Tibial artery (tissue), 4 donors: ENCODE measurements around the gene BMP15.
A peak's percentile ranks its signal among the peaks of the same experiment; 100 is the strongest.

Experiments
- DNase-seq, 2 donors: peaks; one replicate each; pipeline ENCODE4 v3.0.0-alpha.2; 2019
- H3K27ac ChIP-seq, 2 donors: fragments of 200-600 bp; sonication (generic) in 1 of 2; 1 replicate in 1 of 2; 2 replicates in 1 of 2; pipeline ENCODE4 v1.5.1; 2018 to 2019; ENCODE audit warnings: mild to moderate bottlenecking in 1 of 2
- H3K27me3 ChIP-seq, 2 donors: fragments of 200-600 bp; sonication (generic) in 1 of 2; one replicate each; pipeline versions ENCODE4 v1.5.1 to v1.6.0; 2016 to 2019
- H3K36me3 ChIP-seq, 3 donors: fragments of 200-600 bp; sonication (generic) in 2 of 3; one replicate each; pipeline ENCODE4 v1.5.1; 2016 to 2019; ENCODE audit warnings: mild to moderate bottlenecking in 2 of 3
- H3K4me1 ChIP-seq, 4 donors: fragments of 200-600 bp; sonication (generic) in 2 of 4; 1 replicate in 3 of 4; 2 replicates in 1 of 4; pipeline ENCODE4 v1.5.1; 2016 to 2019
- H3K4me3 ChIP-seq, 2 donors: fragments of 200-600 bp; sonication (generic) in 1 of 2; 1 replicate in 1 of 2; 2 replicates in 1 of 2; pipeline ENCODE4 v1.5.1; 2018 to 2019; ENCODE audit warnings: mild to moderate bottlenecking in 2 of 2
- H3K9me3 ChIP-seq, 3 donors: fragments of 200-600 bp; sonication (generic) in 1 of 3; one replicate each; pipeline ENCODE4 v1.5.1; 2016 to 2019
- CTCF ChIP-seq, 2 experiments: fragments of 200-600 bp in 1 of 2; fragments of 450-650 bp in 1 of 2; IDR thresholded peaks; one replicate each; pipeline ENCODE4 v1.5.1; 2017 to 2019; ENCODE audit warnings: antibody characterized with exemption in 2 of 2, mild to moderate bottlenecking in 1 of 2, moderate library complexity in 1 of 2
- intact Hi-C: fragments of 100-400 bp; cut with DNase I; formaldehyde crosslinking; loops from one replicate; pipeline ENCODE4 v1.15.0; 2023; ENCODE audit warnings: low total_unique reads

Gene BMP15

GRCh38 chrX:50905334-50905733 is 5.2 kb upstream of the BMP15 start:
- Histone ChIP-seq H3K4me3 (no peak overlapping the region), H3K9me3 (no peaks in the 10 kb centered on the region), H3K27me3 (no peaks in the 10 kb centered on the region), H3K4me1 (no peaks in the 10 kb centered on the region), H3K27ac (no peak overlapping the region), H3K36me3 (no peaks in the 10 kb centered on the region)
- intact Hi-C loops = no loop called here
- no peak for DNase-seq
- TF ChIP-seq CTCF (IDR thresholded peaks at IDR 0.05) = no peak

- H3K27me3 ChIP-seq = no peaks in the 10 kb centered on the region
- H3K36me3 ChIP-seq = no peaks in the 10 kb centered on the region
- H3K9me3 ChIP-seq = no peaks in the 10 kb centered on the region
- H3K4me3 ChIP-seq = no peak overlapping the region
- no peaks in the 10 kb centered on the region for H3K4me1 ChIP-seq
- no peak overlapping the region for H3K27ac ChIP-seq
- no peak for DNase-seq
- TF ChIP-seq CTCF (IDR thresholded peaks at IDR 0.05) = no peak
- intact Hi-C loops = no loop called here
Observed at GRCh38 chrX:50913520-50913919, 3.0 kb downstream of the BMP15 start.

GRCh38 chrX:50920132-50920531 is 9.6 kb downstream of the BMP15 start:
- intact Hi-C loops = no loop called here
- no peak for DNase-seq

GRCh38 chrX:50927127-50927526 is 16.6 kb downstream of the BMP15 start:
- no peak overlapping the region for H3K4me3 ChIP-seq
- DNase-seq = no peak
- H3K9me3 ChIP-seq = peaks cover 0 to 6% (median 5%) of the 10 kb centered on the region in 3 donors
- no peaks in the 10 kb centered on the region for H3K4me1 ChIP-seq
- H3K36me3 ChIP-seq = no peaks in the 10 kb centered on the region
- H3K27ac ChIP-seq = no peak overlapping the region
- TF ChIP-seq CTCF (IDR thresholded peaks at IDR 0.05) = no peak
- intact Hi-C loops = no loop called here
- no peaks in the 10 kb centered on the region for H3K27me3 ChIP-seq

More at GRCh38 chrX:50920132-50920531, 9.6 kb downstream of the BMP15 start:
- H3K27me3 ChIP-seq = no peaks in the 10 kb centered on the region
- peak in 1 of 2 experiments; percentile 26 for TF ChIP-seq CTCF (IDR thresholded peaks at IDR 0.05)
- no peak overlapping the region for H3K27ac ChIP-seq
- no peaks in the 10 kb centered on the region for H3K4me1 ChIP-seq
- no peak overlapping the region for H3K4me3 ChIP-seq
- no peaks in the 10 kb centered on the region for H3K36me3 ChIP-seq
- H3K9me3 ChIP-seq = peaks cover 0 to 6% (median 5%) of the 10 kb centered on the region in 3 donors

GRCh38 chrX:50941638-50942037 is 31.1 kb downstream of the BMP15 start:
- intact Hi-C loops = no loop called here
- Histone ChIP-seq H3K4me1 (no peaks in the 10 kb centered on the region), H3K27me3 (no peaks in the 10 kb centered on the region), H3K9me3 (no peaks in the 10 kb centered on the region), H3K4me3 (no peak overlapping the region), H3K27ac (no peak overlapping the region), H3K36me3 (no peaks in the 10 kb centered on the region)
- TF ChIP-seq CTCF (IDR thresholded peaks at IDR 0.05) = no peak
- DNase-seq = no peak

GRCh38 chrX:50942471-50942870 is 31.9 kb downstream of the BMP15 start:
- intact Hi-C loops = no loop called here
- Histone ChIP-seq H3K4me1 (no peaks in the 10 kb centered on the region), H3K36me3 (no peaks in the 10 kb centered on the region), H3K27ac (no peak overlapping the region), H3K9me3 (no peaks in the 10 kb centered on the region), H3K27me3 (no peaks in the 10 kb centered on the region), H3K4me3 (no peak overlapping the region)
- DNase-seq = no peak
- TF ChIP-seq CTCF (IDR thresholded peaks at IDR 0.05) = no peak
